ENCODE results near the gene CENPF.
"Not testable (repeated sequence)": the region's sequence is repeated elsewhere in the genome, so short reads cannot be mapped to it uniquely, and the experiment has no call there.

Gene CENPF, protein sequence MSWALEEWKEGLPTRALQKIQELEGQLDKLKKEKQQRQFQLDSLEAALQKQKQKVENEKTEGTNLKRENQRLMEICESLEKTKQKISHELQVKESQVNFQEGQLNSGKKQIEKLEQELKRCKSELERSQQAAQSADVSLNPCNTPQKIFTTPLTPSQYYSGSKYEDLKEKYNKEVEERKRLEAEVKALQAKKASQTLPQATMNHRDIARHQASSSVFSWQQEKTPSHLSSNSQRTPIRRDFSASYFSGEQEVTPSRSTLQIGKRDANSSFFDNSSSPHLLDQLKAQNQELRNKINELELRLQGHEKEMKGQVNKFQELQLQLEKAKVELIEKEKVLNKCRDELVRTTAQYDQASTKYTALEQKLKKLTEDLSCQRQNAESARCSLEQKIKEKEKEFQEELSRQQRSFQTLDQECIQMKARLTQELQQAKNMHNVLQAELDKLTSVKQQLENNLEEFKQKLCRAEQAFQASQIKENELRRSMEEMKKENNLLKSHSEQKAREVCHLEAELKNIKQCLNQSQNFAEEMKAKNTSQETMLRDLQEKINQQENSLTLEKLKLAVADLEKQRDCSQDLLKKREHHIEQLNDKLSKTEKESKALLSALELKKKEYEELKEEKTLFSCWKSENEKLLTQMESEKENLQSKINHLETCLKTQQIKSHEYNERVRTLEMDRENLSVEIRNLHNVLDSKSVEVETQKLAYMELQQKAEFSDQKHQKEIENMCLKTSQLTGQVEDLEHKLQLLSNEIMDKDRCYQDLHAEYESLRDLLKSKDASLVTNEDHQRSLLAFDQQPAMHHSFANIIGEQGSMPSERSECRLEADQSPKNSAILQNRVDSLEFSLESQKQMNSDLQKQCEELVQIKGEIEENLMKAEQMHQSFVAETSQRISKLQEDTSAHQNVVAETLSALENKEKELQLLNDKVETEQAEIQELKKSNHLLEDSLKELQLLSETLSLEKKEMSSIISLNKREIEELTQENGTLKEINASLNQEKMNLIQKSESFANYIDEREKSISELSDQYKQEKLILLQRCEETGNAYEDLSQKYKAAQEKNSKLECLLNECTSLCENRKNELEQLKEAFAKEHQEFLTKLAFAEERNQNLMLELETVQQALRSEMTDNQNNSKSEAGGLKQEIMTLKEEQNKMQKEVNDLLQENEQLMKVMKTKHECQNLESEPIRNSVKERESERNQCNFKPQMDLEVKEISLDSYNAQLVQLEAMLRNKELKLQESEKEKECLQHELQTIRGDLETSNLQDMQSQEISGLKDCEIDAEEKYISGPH (N-terminal part only)

DNA sequence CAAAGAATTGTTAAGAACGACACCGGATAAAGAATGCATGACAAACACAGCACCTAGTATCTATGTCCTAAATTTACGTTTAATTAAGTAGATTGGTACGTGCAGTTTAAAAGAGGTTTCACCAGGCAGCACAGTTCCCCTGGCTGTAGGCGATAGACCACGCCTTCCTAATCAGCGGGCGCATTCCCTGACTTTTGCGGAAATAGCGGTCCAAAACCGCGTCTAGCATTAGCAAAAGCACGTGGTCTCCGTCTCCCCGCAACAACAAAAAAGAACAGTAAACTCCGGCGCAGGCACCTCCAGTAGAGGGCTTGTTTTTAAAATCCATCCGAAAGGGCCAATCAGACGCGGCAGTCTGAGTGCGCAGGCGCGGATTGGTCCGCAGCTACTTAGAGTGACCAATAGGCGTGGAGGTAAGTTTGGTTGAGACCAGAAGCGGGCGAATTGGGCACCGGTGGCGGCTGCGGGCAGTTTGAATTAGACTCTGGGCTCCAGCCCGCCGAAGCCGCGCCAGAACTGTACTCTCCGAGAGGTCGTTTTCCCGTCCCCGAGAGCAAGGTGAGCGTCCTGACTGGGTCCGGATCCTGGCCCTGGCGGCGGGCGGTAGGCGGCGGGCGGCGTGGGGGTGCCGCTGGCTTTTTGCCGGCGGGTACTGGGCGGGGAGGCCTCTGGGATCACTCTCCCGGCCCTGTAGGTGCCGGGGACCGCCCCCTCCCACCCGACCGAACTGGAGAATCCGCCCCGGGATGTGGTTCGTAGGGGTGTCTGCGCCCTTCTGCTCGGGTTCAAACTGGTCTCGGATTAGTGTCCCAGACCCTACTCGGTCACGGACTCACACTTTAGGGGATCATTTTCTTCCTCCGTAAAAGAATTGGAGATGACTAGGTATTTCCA is at the start of gene CENPF:
CENPF (plus strand) TSS at position 432 of the 894 bp plus-strand sequence. CDS start 10,560 bp downstream, outside the sequence.
- in situ Hi-C loops (cut with HindIII; ENCODE audit: low pct_ligation_motif_present, low pct_unique_long_range_greater_than_20kb, low sequenced_read_pairs), result no loop called here

DNA sequence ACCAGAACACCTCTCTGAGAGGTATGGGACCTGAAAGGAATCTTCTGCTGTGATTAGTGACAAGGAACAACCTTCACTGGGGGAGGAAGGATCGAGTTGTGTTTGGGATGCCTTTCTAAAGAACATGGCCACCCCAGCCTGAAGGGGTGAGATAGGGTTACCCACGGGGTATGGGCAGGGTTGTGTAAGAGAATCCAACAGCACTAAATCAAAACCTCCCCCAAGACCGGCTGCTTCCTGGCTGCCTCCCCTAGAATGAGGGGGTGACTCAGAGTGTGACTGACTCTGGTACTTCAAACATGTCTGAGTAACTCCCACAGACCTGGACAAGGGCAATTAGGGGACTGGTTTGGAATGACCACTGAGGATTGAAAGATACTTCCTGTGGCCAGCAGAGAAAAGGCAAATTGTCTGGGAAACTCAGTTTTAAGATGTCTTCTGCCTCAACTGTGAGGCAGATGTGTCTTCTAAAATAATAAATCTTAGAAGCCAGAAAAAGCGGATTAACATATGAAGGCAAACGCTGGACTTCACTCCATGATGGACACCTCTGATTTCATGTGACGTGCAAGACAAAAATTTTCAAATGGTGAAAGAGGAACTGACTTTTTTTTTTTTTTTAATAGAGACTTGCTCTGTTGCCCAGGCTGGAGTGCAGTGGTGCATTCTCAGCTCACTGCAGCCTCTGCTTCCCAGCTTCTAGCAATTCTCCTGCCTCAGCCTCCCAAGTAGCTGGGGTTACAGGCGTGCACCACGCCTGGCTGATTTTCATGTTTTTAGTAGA is 44.9 kb upstream of the CENPF start:
- in situ Hi-C loops (cut with HindIII; ENCODE audit: low pct_ligation_motif_present, low pct_unique_long_range_greater_than_20kb, low sequenced_read_pairs), result no loop called here
- peak; percentile 84 for DNase-seq

More for the DNA sequence above, at the start of gene CENPF:
- peak; percentile 99 for DNase-seq

DNA sequence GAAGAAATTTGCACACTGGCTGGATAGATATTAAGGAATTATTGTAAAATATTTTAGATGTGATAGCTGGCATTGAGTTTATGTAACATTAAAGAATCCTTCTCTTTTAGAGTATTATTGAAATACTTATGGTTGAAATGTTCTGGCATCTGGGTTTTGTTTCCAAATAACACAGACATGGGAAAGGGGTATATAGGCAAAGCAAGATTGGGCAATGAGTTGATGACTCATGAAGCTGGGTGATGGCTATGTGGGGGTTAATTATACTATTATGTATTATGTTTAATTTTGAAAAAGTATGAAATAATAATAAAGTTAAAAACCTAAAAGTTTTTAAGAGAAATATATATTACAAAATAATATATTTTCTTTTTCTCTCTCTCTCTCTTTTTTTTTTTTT is 39.1 kb upstream of the CENPF start:
- DNase-seq, result no peak
- in situ Hi-C loops (cut with HindIII; ENCODE audit: low pct_ligation_motif_present, low pct_unique_long_range_greater_than_20kb, low sequenced_read_pairs), result no loop called here

DNA sequence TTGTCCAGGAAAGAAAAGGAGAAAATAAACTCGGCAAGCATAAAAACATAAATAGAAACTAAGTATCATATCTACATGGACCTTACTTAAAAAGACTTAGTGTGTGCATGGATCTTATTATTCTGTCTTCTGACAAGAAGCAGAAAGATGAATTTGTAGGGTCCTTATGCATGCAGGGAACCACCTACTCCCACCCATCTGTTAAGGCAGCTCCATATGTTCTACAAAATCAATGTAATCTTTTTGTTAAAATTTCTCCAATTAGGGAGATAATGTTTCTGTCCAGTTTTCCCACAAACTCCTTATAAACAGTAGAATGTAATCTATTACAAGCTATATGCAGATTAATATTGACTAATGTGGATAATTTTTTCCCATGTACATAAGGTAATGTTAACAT is 37.7 kb upstream of the CENPF start:
- in situ Hi-C loops (cut with HindIII; ENCODE audit: low pct_ligation_motif_present, low pct_unique_long_range_greater_than_20kb, low sequenced_read_pairs), result no loop called here
- DNase-seq, result no peak

DNA sequence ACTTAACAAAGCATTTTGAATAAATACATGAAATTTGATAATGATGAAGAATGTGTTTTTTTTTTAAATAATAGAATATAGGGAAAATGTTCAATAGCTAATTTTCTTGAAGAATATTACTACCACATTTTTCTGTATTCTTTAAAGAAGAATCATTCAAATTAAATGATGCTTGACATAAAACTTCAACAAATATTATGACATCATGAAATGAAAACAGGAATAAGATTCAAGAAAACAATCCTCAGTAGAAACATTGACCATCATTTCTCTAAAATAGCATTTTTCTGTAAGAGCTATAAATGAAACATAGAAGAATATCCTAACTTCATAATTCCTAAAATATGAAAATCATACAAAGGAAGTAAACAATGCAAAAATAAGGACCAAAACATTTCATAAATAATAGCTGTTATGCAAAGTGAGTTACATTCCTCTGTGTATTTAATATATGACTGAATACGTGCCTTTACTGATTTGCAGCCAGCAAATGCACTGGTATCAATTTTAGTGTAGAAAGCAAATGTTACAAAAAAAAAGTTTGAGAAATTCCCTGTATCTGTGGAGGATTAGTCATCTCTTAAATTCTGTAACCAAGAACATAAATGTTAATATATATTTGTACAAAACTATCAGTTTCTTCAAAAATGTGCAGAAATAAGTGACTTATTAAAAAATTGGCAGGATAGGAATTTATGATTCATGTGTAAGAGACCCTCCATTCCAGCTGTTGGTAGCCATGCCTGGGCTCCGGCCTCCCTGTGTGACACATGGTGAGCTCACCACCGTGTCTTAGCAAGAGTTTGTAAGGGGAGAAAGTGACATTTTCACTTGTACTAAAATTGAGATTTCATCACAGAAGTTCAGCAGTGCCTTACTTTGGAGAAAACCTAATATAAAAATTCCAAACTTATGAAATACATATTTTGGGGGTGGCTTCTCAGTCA is 36.6 kb upstream of the CENPF start:
- peak; percentile 93 for DNase-seq
- in situ Hi-C loops (cut with HindIII; ENCODE audit: low pct_ligation_motif_present, low pct_unique_long_range_greater_than_20kb, low sequenced_read_pairs), result no loop called here

DNA sequence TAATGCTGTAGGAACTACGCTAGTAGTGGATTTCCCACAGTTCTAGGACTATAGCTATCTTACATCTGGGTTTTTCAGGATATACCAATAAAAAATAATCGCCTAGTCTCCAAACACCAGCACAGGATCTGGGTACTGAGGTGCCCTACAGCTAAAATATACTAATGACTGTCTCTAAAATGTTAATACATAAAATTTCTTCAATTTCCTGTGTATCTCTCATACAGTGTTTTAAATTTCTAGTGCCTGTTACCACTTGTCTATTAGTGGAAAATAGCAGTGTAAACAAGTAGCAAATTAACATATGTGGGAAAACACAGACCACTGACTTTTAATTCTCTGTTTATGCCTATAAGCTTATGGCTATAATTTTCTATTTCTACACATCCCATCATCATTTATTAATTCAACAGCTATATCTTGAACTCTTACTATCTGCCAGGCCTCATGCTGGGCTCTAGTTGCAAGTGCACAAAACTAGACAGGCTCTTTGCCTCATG is 35.5 kb upstream of the CENPF start:
- DNase-seq, result no peak
- in situ Hi-C loops (cut with HindIII; ENCODE audit: low pct_ligation_motif_present, low pct_unique_long_range_greater_than_20kb, low sequenced_read_pairs), result no loop called here

DNA sequence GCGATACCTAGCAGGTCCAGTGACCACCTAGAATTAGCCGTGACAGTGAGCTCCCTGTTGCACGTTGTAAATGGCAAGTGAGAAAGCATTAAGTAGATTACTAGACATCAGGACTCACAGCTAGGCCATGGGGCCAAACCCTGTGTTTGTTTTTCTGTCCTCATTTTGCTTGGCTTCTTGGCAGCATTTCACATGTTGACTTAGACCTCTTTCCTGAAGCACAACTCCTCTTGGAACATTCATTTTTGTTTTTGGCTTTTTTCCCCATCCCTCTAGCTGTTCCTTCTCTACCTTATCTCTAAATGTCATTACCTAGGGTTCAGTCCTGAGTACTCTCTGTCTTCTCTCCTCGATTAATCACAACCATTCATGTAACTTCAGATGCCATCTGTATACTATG is 34.7 kb upstream of the CENPF start:
- in situ Hi-C loops (cut with HindIII; ENCODE audit: low pct_ligation_motif_present, low pct_unique_long_range_greater_than_20kb, low sequenced_read_pairs), result no loop called here
- no peak for DNase-seq

DNA sequence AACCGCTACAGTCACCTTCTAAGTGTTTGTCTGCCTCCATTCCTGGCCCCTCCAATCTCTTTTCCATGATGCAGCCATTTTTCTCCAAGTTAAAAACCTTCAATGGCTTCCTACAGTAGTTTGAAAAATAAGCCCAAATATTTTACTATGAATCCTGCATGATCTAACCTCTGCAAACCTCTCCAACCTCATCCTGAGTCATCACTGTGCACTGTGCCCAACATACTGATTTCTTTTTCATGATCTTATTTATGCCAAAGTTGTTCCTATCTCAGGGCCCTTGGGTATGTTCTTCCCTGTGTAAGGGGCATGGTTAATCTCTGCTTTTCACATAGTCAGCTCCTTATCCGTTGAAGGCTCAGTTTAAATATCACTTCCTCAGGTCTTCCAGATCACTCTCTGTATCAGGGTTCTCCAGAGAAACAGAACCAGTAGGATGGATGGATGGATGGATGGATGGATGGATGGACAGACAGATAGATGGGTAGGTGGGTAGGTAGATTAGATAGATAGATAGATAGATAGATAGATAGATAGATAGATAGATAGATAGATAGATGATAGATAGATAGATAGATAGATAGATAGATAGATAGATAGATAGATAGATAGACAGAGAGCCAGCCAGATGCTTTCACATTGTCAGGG is 33.5 kb upstream of the CENPF start:
- peak; percentile 57 for DNase-seq
- in situ Hi-C loops (cut with HindIII; ENCODE audit: low pct_ligation_motif_present, low pct_unique_long_range_greater_than_20kb, low sequenced_read_pairs), result no loop called here

DNA sequence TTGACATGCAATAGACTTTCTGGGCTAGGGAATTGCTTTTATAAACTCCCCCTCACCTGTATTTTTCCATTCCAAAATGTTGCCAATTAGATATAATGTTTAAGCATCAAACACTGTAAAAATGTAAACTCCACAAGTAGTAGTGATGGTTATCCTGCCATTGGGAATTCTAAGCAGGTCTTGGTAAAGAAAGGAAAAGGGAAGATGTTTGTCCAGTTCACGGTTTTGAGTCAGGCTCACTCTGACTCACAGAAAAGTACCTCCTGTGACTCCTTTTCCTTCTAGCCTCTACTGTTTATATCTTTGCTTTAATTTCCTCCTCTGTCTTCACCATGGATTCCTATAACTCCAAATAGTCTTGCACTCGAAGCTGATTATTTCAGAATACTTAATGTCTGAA is 32.6 kb upstream of the CENPF start:
- DNase-seq, result peak; percentile 50
- in situ Hi-C loops (cut with HindIII; ENCODE audit: low pct_ligation_motif_present, low pct_unique_long_range_greater_than_20kb, low sequenced_read_pairs), result no loop called here

DNA sequence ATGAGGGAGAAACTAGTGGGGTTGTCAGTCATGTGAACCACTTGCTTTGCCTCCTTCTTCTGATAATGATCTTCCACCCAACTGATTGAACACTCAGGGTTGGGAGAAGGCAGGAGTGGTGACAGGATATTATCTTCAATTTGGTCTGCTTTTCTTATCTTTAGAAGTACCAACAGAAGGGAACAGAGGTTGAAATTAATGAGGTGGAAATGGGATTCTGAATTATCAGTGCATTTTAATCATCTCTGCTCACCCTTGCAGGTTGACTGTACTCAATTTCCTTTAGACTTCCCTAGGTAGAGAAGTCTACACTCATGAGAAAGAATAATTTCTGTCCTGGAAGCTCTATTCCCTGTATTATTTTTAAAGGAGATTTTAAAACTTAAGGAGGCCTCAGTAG is 31.7 kb upstream of the CENPF start:
- in situ Hi-C loops (cut with HindIII; ENCODE audit: low pct_ligation_motif_present, low pct_unique_long_range_greater_than_20kb, low sequenced_read_pairs), result no loop called here
- DNase-seq, result no peak

DNA sequence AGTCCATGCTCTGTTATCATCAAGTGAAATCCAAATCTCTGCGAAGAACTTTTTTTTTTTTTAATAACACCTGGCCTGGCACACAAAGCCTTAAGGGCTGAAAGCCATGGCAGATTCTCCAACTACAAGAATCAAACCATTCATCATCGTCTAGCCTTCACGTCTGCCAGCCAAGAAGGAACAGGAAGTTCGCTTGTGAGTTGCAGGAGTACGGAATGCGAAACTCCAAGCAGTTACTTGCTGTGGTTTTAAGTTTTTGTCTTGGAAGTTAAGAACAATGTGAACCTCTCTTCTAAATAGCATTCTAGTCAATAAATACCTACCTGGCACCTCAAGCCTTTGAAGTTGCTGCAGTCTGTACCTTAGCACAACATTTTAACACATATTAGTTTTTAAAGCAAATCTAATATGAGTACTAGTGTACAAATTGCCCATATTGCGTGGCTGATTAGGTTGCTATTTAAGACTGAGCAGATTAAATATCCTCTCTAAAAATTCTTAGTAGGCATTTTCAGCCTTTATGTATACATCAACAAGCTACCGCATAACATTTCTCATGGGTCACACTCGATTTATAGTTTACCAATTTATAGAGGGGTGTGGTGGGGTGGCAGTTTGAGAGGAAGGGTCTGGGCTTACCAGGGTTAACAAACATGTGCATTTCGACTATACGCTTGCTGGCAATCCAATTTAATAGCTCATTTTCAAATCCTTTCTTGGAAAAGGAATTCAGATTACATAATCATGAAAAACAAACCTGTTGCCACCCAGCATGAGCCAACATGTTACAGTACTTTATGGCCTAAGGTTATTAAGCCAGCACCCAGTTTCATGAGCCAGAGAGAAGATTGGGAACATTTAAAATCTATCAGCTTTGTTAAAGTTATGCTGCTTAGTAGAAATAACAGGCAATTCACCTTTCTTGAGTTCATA is 29.3 kb upstream of the CENPF start:
- in situ Hi-C loops (cut with HindIII; ENCODE audit: low pct_ligation_motif_present, low pct_unique_long_range_greater_than_20kb, low sequenced_read_pairs), result no loop called here
- DNase-seq, result no peak

DNA sequence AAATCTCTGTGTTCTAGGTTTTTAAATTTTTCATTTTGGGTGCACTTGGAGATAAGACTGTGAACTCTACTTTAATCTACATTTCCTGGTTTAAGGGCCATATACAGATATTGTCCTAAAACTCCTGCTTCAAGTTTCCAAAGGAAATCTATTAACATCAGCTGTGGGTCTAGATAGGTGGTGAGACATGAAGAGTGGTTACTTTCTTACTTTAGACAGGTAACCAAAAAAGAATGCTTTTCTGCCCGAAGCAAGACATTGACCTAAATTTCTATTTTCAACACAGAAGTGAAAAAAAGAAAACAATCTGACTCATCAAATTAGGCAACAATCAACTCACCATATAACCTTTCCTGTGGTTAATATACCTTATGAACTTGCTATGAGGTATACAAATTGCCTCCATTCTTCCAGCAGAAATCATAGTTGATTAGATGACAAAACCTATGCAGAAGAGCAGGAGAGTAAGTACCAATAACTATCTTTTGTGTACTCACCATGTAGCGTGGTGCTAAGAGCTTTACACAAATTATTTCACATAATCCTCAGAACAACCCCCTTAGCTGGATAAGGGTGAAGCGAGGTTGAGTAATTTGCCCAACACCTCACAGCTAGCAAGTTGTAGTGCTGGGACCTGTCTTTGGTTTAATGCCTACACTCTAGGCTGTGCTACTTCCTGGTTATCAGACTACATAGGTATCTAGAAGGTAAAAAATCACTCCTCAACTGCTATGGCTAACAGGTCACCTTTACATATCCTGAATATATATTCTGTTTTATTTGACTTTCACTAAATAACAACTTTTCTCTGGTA is 28.2 kb upstream of the CENPF start:
- no peak for DNase-seq
- in situ Hi-C loops (cut with HindIII; ENCODE audit: low pct_ligation_motif_present, low pct_unique_long_range_greater_than_20kb, low sequenced_read_pairs), result loop anchor here (25.0 kb wide), 1 partner anchor 238 kb away; no protein-coding TSS in a partner anchor

DNA sequence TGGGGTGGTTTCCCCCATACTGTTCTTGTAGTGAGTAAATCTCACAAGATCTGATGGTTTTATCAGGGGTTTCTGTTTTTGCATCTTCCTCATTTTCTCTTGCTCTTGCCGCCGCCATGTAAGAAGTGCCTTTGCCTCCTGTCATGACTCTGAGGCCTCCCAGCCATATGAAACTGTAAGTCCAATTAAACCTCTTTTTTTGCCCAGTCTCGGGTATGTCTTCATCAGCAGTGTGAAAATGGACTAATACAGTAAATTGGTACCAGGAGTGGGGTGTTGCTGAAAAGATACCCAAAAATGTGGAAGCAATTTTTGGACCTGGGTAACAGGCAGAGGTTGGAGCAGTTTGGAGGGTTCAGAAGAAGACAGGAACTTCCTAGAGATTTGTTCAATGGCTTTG is 26.9 kb upstream of the CENPF start:
- not testable (repeated sequence) for DNase-seq
- in situ Hi-C loops (cut with HindIII; ENCODE audit: low pct_ligation_motif_present, low pct_unique_long_range_greater_than_20kb, low sequenced_read_pairs), result loop anchor here (25.0 kb wide), 1 partner anchor 239 kb away; no protein-coding TSS in a partner anchor

DNA sequence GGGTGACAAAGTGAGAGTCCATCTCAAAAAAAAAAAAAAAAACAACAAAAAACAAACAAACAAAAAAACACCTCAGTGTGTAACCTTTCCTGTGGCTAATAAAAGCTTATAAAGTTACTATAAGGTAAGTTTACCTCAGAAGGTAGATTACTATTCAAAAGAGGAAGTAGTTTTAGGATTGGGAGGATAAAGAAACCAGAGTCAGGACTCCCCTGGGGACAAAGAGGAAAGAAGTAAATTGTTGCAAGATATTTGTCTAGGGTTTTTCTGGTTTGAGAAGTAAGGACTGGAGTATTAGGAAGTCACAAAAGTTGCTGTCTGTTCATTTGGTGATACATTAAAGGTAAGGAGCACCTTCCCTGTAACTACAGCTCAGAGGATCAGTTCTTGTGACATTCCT is 23.8 kb upstream of the CENPF start:
- in situ Hi-C loops (cut with HindIII; ENCODE audit: low pct_ligation_motif_present, low pct_unique_long_range_greater_than_20kb, low sequenced_read_pairs), result loop anchor here (25.0 kb wide), 1 partner anchor 242 kb away; no protein-coding TSS in a partner anchor

More for the DNA sequence above, 23.8 kb upstream of the CENPF start:
- DNase-seq, result no peak
